Left lung (tissue), 10 donors: ENCODE results near the gene BCAS3. TPM values are rescaled to one million over a fixed set of nuclear protein-coding genes. Genes with fewer than 3 reads are reported as not detected.

Experiments used
- ATAC-seq: fragments of 200-7000 bp; cut with Tn5 transposase; one replicate; pipeline ENCODE4 v1.9.1; 2020; ENCODE audit warnings: moderate library complexity
- DNase-seq, 4 donors: peaks; one replicate each; pipeline ENCODE4 v3.0.0-alpha.2; 2013 to 2020
- H3K27ac ChIP-seq, 2 donors: fragments of 200-600 bp; sonication (generic) in 1 of 2; one replicate each; pipeline versions ENCODE4 v1.5.0 to v1.8.0; 2020 to 2021
- H3K27me3 ChIP-seq, 2 donors: fragments of 200-600 bp; sonication (generic) in 1 of 2; one replicate each; pipeline versions ENCODE4 v1.5.0 to v1.8.0; 2020 to 2021
- H3K36me3 ChIP-seq, 2 donors: fragments of 200-600 bp; sonication (generic) in 1 of 2; one replicate each; pipeline versions ENCODE4 v1.5.0 to v1.8.0; 2020 to 2021
- H3K4me1 ChIP-seq, 2 donors: fragments of 200-600 bp; one replicate each; pipeline ENCODE4 v1.8.0; 2021
- H3K4me3 ChIP-seq, 2 donors: fragments of 200-600 bp; sonication (generic) in 1 of 2; one replicate each; pipeline versions ENCODE4 v1.5.0 to v1.8.0; 2020 to 2021; ENCODE audit warnings: mild to moderate bottlenecking in 1 of 2
- H3K9me3 ChIP-seq, 2 donors: fragments of 200-600 bp; sonication (generic) in 1 of 2; one replicate each; pipeline versions ENCODE4 v1.5.0 to v1.8.0; 2020 to 2021
- CTCF ChIP-seq, 2 donors: fragments of 200-600 bp; sonication (generic) in 1 of 2; IDR thresholded peaks; one replicate each; pipeline versions ENCODE4 v1.5.0 to v1.8.0; 2021; ENCODE audit warnings: antibody characterized with exemption in 2 of 2
- intact Hi-C, 2 donors: fragments of 100-400 bp; cut with DNase I; formaldehyde crosslinking; loops; one replicate each; pipeline versions ENCODE4 v1.11.2 to v1.14.2; 2022
- polyA plus RNA-seq, 6 donors: library from polyadenylated mRNA; unstranded; fragments of 120-200 nt; gene quantifications; one replicate each; pipeline ENCODE4 v1.2.1, GENCODE V29; 2013; ENCODE audit not compliant: insufficient read length in 6 of 6
- total RNA-seq, 2 donors: library from RNA; stranded (reverse); fragmentation: NEBNext Ultra II Directional; extraction: Animal tissue kit (Norgen Biotek cat#: 25700); gene quantifications; one replicate each; pipeline ENCODE4 v1.2.1, GENCODE V29; 2021
- donor health status: DM: no; HTN: yes; CAD: no.
- donor health status: DM: no; HTN: no; CAD: no.

The BCAS3 gene
- total and polyA plus RNA-seq, 8 donors: 21.2 to 29.6 (median 28.0) TPM

- no peaks in the 10 kb centered on the region for H3K36me3 ChIP-seq
- intact Hi-C loops: no loop called here
- ATAC-seq (no peak), DNase-seq (no peak)
- no peak overlapping the region for H3K27ac ChIP-seq
- H3K4me3 ChIP-seq: no peak overlapping the region
- H3K4me1 ChIP-seq: no peaks in the 10 kb centered on the region
- H3K9me3 ChIP-seq: no peaks in the 10 kb centered on the region
- TF ChIP-seq CTCF (IDR thresholded peaks at IDR 0.05): no peak
- no peaks in the 10 kb centered on the region for H3K27me3 ChIP-seq
Observed at GRCh38 chr17:61299517-61300513, 622.2 kb downstream of the BCAS3 start.

GRCh38 chr17:61302953-61303816 is 625.5 kb downstream of the BCAS3 start:
- Histone ChIP-seq H3K4me1 (no peaks in the 10 kb centered on the region), H3K27me3 (no peaks in the 10 kb centered on the region), H3K27ac (no peak overlapping the region), H3K9me3 (no peaks in the 10 kb centered on the region), H3K36me3 (no peaks in the 10 kb centered on the region), H3K4me3 (no peak overlapping the region)
- ATAC-seq (no peak), DNase-seq (no peak)
- TF ChIP-seq CTCF (IDR thresholded peaks at IDR 0.05): no peak
- intact Hi-C loops: no loop called here

- H3K4me1 ChIP-seq: no peaks in the 10 kb centered on the region
- intact Hi-C loops: no loop called here
- no peaks in the 10 kb centered on the region for H3K9me3 ChIP-seq
- ATAC-seq (no peak), DNase-seq (no peak)
- H3K27ac ChIP-seq: no peak overlapping the region
- no peaks in the 10 kb centered on the region for H3K36me3 ChIP-seq
- H3K4me3 ChIP-seq: no peak overlapping the region
- TF ChIP-seq CTCF (IDR thresholded peaks at IDR 0.05): no peak
- no peaks in the 10 kb centered on the region for H3K27me3 ChIP-seq
Observed at GRCh38 chr17:61303817-61304096, 626.1 kb downstream of the BCAS3 start.

- H3K27me3 ChIP-seq: no peaks in the 10 kb centered on the region
- no peak for TF ChIP-seq CTCF (IDR thresholded peaks at IDR 0.05)
- intact Hi-C loops: no loop called here
- H3K27ac ChIP-seq: no peak overlapping the region
- peak; percentile 30 for ATAC-seq
- no peak for DNase-seq
- no peaks in the 10 kb centered on the region for H3K4me1 ChIP-seq
- no peak overlapping the region for H3K4me3 ChIP-seq
- H3K36me3 ChIP-seq: no peaks in the 10 kb centered on the region
- no peaks in the 10 kb centered on the region for H3K9me3 ChIP-seq
Observed at GRCh38 chr17:61305024-61305423, 627.4 kb downstream of the BCAS3 start.

GRCh38 chr17:61306003-61306402 is 628.4 kb downstream of the BCAS3 start:
- H3K9me3 ChIP-seq: no peaks in the 10 kb centered on the region
- DNase-seq: no peak
- intact Hi-C loops: no loop called here
- ATAC-seq: no peak
- no peaks in the 10 kb centered on the region for H3K27me3 ChIP-seq
- H3K36me3 ChIP-seq: no peaks in the 10 kb centered on the region
- no peak overlapping the region for H3K4me3 ChIP-seq
- no peak for TF ChIP-seq CTCF (IDR thresholded peaks at IDR 0.05)
- no peaks in the 10 kb centered on the region for H3K4me1 ChIP-seq
- H3K27ac ChIP-seq: no peak overlapping the region
